Heart right ventricle (tissue), 16 donors: ENCODE data around the gene FBN1. TPM values are rescaled to one million over a fixed set of nuclear protein-coding genes. Genes with fewer than 3 reads are reported as not detected.

ENCODE experiments used
- ATAC-seq, 8 donors: fragments of 200-7000 bp; cut with Tn5 transposase; one replicate each; pipeline ENCODE4 v1.9.1; 2020; ENCODE audit warnings: mild to moderate bottlenecking in 8 of 8, moderate library complexity in 8 of 8, moderate number of reproducible peaks in 1 of 8
- DNase-seq, 2 donors: peaks; one replicate each; pipeline ENCODE4 v3.0.0-alpha.2; 2020
- H3K27ac ChIP-seq, 10 donors: fragments of 200-600 bp; sonication (generic) in 2 of 10; one replicate each; pipeline versions ENCODE4 v1.5.0 to v1.8.0; 2020 to 2022; ENCODE audit warnings: mild to moderate bottlenecking in 3 of 10
- H3K27me3 ChIP-seq, 7 donors: fragments of 200-600 bp; one replicate each; pipeline ENCODE4 v1.8.0; 2021 to 2022; ENCODE audit warnings: mild to moderate bottlenecking in 2 of 7
- H3K36me3 ChIP-seq, 9 donors: fragments of 200-600 bp; sonication (generic) in 1 of 9; one replicate each; pipeline versions ENCODE4 v1.5.0 to v1.8.0; 2020 to 2022; ENCODE audit warnings: mild to moderate bottlenecking in 2 of 9
- H3K4me1 ChIP-seq, 9 donors: fragments of 200-600 bp; sonication (generic) in 1 of 9; one replicate each; pipeline versions ENCODE4 v1.5.0 to v1.8.0; 2020 to 2022; ENCODE audit warnings: mild to moderate bottlenecking in 4 of 9
- H3K4me3 ChIP-seq, 10 donors: fragments of 200-600 bp; sonication (generic) in 2 of 10; one replicate each; pipeline versions ENCODE4 v1.5.0 to v1.8.0; 2020 to 2022; ENCODE audit warnings: mild to moderate bottlenecking in 7 of 10, moderate library complexity in 2 of 10
- H3K9me3 ChIP-seq, 11 donors: fragments of 200-600 bp in 10 of 11; sonication (generic) in 2 of 11; one replicate each; pipeline versions ENCODE4 v1.5.0 to v1.8.0; 2013 to 2022; ENCODE audit warnings: mild to moderate bottlenecking in 2 of 11, control low read depth in 1 of 11, moderate library complexity in 1 of 11
- CTCF ChIP-seq, 9 donors: fragments of 200-600 bp; sonication (generic) in 2 of 9; IDR thresholded peaks; one replicate each; pipeline versions ENCODE4 v1.5.0 to v1.8.0; 2021 to 2022; ENCODE audit warnings: antibody characterized with exemption in 9 of 9, mild to moderate bottlenecking in 5 of 9, moderate library complexity in 1 of 9
- WGBS, 2 donors: extraction: QIAGEN DNeasy Blood & Tissue Kit; methylation state at CpG; one replicate each; pipeline ENCODE4 v1.1.7; 2013; ENCODE audit warnings: inconsistent platforms in 1 of 2; 5-methylcytosine and 5-hydroxymethylcytosine counted together
- intact Hi-C, 10 donors: fragments of 100-400 bp; cut with DNase I; formaldehyde crosslinking; loops; one replicate each; pipeline versions ENCODE4 v1.11.1 to v1.14.2; 2022
- polyA plus RNA-seq, 2 donors: library from polyadenylated mRNA; stranded (reverse); fragments of 200-250 nt; gene quantifications; one replicate each; pipeline ENCODE4 v1.2.3, GENCODE V29; 2013
- total RNA-seq, 10 donors: library from RNA; stranded (reverse); fragmentation: NEBNext Ultra II Directional in 3 of 10; extraction: Animal tissue kit (Norgen Biotek cat#: 25700) in 3 of 10; gene quantifications; one replicate each; pipeline versions ENCODE4 v1.2.1 to v1.2.4, GENCODE V29; 2021 to 2023
- donor health status: Arrhythmogenic right ventricular cardiomyopathy.
- donor health status: ischemic (EF 13 %, LVEDD 7.1; RV severe dilation, severe dysfunction).
- donor health status: healthy with polysubstance abuse.
- donor health status: DM: no; HTN: yes; CAD: no.
- donor health status: DM: no; HTN: no; CAD: no.
- donor health status: ischemic (EF 25% LVEDD 6.9; RV normal size, moderate dysfunction).
- donor health status: ischemic (EF 25% LVEDD 5.7; RV mildly dilated, moderate dysfunction).
- donor health status: healthy.
- donor health status: DM: yes; HTN: yes; CAD: no.
- donor health status: Ischemic cardiomyopathy.
- donor health status: ischemic (EF 35%, LVEDD 5.7; RV mildly dilated, moderate dysfunction).
- donor health status: nonischemic (EF 11% LVEDD 7.7; RV severe dilation, severe dysfunction).
- donor health status: DM: yes; HTN: yes; CAD: no.
- donor health status: PGD.
- donor health status: ischemic (EF 29% LVEDD 5.4; RV normal size, mild dysfunction).
- donor health status: nonischemic (EF 23%, LVEDD 6.1; RV moderate dilation, normal function).

The FBN1 gene
- total and polyA plus RNA-seq, 12 donors: 7.0 to 116 (median 31.1) TPM

GRCh38 chr15:48559285-48559684, 86.2 kb downstream of the FBN1 start:
- Histone ChIP-seq H3K9me3 (no peaks in the 10 kb centered on the region), H3K4me3 (no peak overlapping the region), H3K27me3 (no peaks in the 10 kb centered on the region), H3K4me1 (peaks cover 0 to 44% (median 25%) of the 10 kb centered on the region in 9 donors), H3K36me3 (peaks cover 0 to 8% (median 0%) of the 10 kb centered on the region in 9 donors), H3K27ac (peak overlapping the region in 5 of 10 donors; percentile 23 to 64 (median 37))
- WGBS, 2 donors: 53 to 60% methylated on average over 5 of the region's 5 CpGs
- no peak for TF ChIP-seq CTCF (IDR thresholded peaks at IDR 0.05)
- intact Hi-C loops: loop anchor here in 1 of 10 donors (10.0 kb wide), 1 partner anchor 86 kb away; the partner anchor contains the start of gene FBN1
- ATAC-seq: peak in 4 of 8 donors; percentile 49 to 60 (median 54)
- DNase-seq: no peak

GRCh38 chr15:48558226-48558625, 87.3 kb downstream of the FBN1 start:
- H3K27ac ChIP-seq: no peak overlapping the region
- ATAC-seq (no peak), DNase-seq (no peak)
- intact Hi-C loops: loop anchor here in 1 of 10 donors (10.0 kb wide), 1 partner anchor 87 kb away; the partner anchor contains the start of gene FBN1
- H3K27me3 ChIP-seq: no peaks in the 10 kb centered on the region
- TF ChIP-seq CTCF (IDR thresholded peaks at IDR 0.05): no peak
- H3K4me1 ChIP-seq: peaks cover 0 to 45% (median 25%) of the 10 kb centered on the region in 9 donors
- H3K36me3 ChIP-seq: peaks cover 0 to 8% (median 0%) of the 10 kb centered on the region in 9 donors
- no peaks in the 10 kb centered on the region for H3K9me3 ChIP-seq
- no peak overlapping the region for H3K4me3 ChIP-seq

DNA sequence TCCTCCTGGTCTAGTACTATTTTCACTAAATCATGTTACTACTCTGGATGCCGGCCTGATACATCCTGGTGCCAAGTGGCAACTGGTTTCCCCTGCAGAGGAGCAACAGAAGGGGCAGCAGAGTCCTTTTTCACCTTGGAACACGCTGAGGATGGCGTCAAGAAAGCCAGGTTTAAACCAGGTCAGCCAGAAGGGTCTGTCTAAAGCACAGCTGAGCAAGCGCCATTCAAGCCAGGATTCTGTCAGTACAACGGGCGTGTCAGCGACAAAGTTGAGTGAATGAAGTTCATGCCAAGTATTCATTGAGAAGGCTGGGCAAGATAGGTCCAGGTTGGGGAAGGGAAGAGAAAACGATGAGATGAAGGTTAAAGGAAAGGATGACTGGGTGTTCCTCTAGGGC, 88.2 kb downstream of the FBN1 start:
- H3K27me3 ChIP-seq: no peaks in the 10 kb centered on the region
- DNase-seq (peak; percentile 33 to 40), ATAC-seq (peak; percentile 35 to 95 (median 81))
- intact Hi-C loops: loop anchor here in 1 of 10 donors (10.0 kb wide), 1 partner anchor 87 kb away; the partner anchor contains the start of gene FBN1
- no peaks in the 10 kb centered on the region for H3K9me3 ChIP-seq
- no peak for TF ChIP-seq CTCF (IDR thresholded peaks at IDR 0.05)
- H3K4me1 ChIP-seq: peaks cover 0 to 45% (median 25%) of the 10 kb centered on the region in 9 donors
- H3K4me3 ChIP-seq: no peak overlapping the region
- WGBS, 2 donors: 36 to 52% methylated on average over 8 of the region's 8 CpGs
- peaks cover 0 to 8% (median 0%) of the 10 kb centered on the region in 9 donors for H3K36me3 ChIP-seq
- H3K27ac ChIP-seq: peak overlapping the region in 2 of 10 donors; percentile 13 to 46

GRCh38 chr15:48556159-48556897, 89.2 kb downstream of the FBN1 start:
- no peaks in the 10 kb centered on the region for H3K9me3 ChIP-seq
- intact Hi-C loops: loop anchor here in 1 of 10 donors (10.0 kb wide), 1 partner anchor 88 kb away; the partner anchor contains the start of gene FBN1
- ATAC-seq (peak in 1 of 8 donors; percentile 50), DNase-seq (no peak)
- H3K27ac ChIP-seq: peak overlapping the region in 1 of 10 donors; percentile 46
- H3K27me3 ChIP-seq: no peaks in the 10 kb centered on the region
- no peak overlapping the region for H3K4me3 ChIP-seq
- TF ChIP-seq CTCF (IDR thresholded peaks at IDR 0.05): no peak
- 76 to 79% methylated on average over 7 of the region's 7 CpGs for WGBS, 2 donors
- H3K4me1 ChIP-seq: peaks cover 0 to 44% (median 25%) of the 10 kb centered on the region in 9 donors
- H3K36me3 ChIP-seq: peaks cover 0 to 8% (median 0%) of the 10 kb centered on the region in 9 donors
